Activated CD8-positive, alpha-beta memory T cell treated with anti-CD3 and anti-CD28 coated beads, Interleukin-2, amount 50 U/mL, for 48 hours (primary cell): Measurements from ENCODE around the gene SH3BGR.
"Not testable (repeated sequence)": the region's sequence is repeated elsewhere in the genome, so short reads cannot be mapped to it uniquely, and the experiment has no call there.

Source experiments
- DNase-seq: peaks from one replicate; pipeline ENCODE4 v3.0.0-alpha.2; 2020

SH3BGR gene

GRCh38 chr21:39451332-39452206 is at the start of gene SH3BGR:
Gene SH3BGR (plus strand): TSS chr21:39451970. CDS start chr21:39452097, 127 bp downstream.
- no peak for DNase-seq

DNA sequence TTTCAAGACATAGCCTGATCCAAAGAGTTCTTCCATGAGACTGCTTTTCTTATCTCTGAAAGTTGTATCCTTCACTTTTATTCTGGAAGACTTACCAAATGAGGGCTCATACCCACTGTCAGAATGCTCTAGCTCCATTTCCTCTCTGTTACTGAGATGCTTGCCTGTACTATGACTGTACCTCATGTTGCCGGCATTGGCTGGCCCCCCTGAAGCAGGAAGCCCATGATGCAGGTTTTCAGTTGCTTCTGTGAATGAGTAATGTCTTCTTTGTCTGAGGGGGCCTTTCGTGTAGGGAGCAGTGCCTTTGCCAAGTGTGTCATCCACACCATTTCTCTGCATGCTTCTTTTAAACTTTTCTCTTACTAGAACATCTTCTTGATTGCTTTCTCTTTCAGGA is 45.7 kb upstream of the SH3BGR start:
- DNase-seq, result no peak

GRCh38 chr21:39419204-39419603 is 32.6 kb upstream of the SH3BGR start:
- not testable (repeated sequence) for DNase-seq

DNA sequence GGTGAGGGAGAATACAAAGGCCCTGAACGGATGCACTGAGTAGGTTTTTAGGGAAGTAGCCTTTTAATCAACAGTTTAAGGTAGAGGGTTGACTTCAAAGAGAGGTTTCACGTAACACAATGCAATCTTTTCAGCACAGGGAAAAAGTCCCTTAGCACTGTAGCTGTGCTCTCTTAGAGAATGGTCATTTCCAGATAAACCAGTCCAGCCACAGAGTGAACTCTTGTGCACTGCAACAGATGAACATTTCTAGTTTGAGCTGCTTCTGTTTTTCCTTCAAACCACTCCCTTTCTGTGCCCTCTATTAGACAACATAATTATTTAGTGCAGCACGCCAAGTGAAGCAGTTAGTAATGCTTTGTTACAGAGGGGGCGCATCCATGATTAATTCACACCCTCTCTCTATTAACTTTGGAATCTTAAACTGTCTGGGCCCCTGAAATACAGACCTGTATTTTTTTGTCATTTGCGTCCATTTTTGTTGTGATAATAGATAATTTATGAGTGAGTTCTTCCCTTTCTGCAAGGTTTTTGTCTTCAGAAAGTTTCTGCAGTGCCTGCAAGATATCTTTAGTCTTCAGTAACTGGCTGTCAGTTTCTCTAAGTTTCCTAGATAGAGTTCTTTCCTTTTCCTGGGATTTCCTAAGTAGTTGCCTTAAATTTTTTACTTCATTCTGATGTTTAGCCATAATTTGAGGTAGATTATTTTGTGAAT is 29.1 kb upstream of the SH3BGR start:
- no peak for DNase-seq

GRCh38 chr21:39429445-39429844 is 22.3 kb upstream of the SH3BGR start:
- no peak for DNase-seq

DNA sequence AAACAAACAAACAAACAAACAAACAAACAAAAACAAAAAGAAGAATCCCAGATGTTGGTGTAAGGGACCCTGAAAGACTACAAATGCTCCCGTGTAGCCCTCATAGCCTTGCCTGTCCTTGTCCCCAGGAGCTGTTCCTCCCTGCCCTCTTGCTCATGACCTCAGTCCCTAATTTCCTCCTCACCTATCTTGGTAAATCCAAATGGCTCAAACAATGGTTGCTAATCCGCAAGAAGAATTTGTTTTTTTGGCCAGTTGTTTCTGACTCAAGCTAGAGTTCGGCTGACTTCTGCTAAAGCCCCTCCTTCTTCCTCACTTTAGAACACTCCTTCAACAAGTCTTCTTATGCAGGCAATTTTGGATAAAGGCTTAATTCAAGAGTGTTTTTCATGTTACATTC is 21.8 kb upstream of the SH3BGR start:
- DNase-seq, result no peak

- no peak for DNase-seq
Observed at GRCh38 chr21:39430457-39430856, 21.3 kb upstream of the SH3BGR start.

DNA sequence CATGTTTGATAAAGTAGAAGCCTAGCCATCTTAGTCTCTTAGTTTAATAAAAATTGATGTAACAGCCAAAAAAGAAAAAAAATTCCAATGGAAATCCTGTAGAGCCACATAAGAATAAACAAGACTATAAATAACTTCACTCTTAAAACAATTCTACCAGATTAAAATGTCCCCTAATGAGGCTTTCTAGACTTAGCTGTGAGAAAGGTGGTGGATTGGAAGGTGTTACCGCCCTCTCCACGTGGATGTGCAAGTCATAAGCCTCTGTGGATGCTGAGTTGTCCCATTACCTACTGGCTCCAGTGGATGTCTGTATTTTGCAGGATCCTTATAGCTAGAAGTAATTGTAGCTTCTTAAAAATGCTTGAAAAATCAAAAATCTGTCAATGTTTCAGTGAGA is 20.8 kb upstream of the SH3BGR start:
- no peak for DNase-seq

DNA sequence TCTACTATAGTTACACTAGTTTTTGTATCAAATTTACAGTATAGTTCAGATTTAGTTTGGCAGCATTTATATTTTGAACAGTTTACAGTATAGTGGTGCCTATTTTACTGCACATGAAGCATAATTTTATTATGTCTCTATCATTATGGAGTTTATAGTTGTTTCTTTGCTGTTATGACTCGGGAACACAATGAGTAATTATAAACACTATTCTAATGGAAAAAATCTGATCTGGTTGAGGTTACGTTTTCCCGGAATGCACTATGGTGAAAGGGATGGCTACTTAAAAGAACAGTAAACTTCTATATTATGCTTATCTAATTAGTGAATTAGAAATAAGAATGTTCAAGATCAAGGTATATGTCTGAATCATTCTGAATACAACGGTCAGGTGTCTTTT is 16.8 kb upstream of the SH3BGR start:
- no peak for DNase-seq

GRCh38 chr21:39439232-39439631 is 12.5 kb upstream of the SH3BGR start:
- no peak for DNase-seq

DNA sequence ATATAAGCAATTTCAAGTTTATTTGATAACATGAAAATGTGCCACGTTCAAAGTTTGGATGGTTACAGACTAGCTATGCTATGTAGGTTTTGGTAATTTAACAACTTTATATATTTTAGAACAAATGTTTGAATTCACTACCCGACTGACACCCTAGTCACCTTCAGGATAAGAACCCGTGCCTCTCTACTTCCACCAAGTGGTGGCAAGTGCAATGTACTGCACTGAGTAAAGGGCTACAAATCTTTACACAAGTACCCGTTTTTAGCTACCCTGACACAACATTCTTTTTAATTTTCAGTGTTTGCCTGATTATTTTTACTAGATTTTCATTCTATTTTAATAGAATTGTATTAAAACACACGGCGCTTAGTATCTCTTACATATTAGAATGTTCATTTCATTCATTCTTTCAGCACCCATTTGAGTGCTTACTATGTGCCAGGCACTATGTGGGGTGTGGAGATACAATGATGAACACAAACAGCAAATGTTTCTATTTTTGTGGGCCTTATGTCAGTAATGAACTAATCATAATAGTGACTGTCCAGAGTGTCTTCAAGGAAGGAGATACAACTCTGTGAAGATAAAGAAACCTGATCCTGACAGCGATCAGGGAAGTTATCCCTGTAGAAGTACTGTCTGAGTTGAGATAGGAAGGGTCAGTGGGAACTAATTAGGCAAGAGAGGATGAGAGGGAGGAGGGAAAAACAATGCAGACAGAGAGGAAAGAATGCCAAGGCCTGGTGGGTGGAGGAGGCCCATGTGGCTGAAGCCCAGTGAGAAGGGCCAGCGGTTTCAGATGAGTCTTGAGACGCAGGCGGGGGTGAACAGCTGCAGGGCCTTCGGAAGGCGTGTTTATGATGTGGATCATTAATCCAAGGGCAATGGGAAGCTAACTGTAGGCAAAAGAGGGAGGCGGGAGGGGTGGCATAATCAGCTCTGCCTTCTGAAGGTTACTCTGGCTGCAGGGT is 10.0 kb upstream of the SH3BGR start:
- no peak for DNase-seq

DNA sequence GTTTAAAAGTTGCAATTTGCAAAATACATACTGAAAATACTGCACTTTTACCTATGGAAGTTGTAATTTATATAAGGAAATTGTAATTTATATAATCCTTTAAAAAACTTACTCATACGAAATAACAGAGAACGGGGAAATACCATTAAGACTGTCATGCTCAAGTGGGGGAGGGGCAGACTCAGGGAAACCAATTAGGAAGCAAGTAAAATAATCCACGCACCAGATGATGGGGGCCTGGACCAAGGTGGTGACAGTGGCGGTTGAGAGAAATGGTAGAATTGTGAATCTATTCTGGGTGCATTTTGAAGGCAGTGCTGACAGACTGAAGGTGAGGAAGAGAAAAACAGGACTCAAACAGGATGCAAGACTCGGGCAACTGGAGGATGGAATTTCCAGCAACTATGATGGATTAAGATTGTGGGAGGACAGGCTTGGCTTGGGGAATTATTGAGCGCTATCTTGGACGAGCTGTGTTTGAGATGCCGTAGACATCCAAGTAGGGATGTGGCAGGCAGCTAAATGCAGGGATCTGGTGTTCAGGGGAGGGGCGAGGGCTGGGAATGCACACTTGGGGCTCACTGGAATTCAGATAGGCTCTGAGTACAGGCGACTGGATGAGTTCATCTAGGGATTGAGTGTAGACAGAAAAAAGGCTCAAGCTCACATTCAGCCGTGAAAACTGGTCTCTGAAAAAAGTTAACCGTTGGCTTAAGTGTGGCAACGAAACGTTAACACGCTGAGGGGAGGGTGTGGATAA is 7.2 kb upstream of the SH3BGR start:
- DNase-seq, result no peak

GRCh38 chr21:39445321-39446269 is 6.2 kb upstream of the SH3BGR start, which contains the start of gene LCA5L:
Gene LCA5L (minus strand): TSS chr21:39445778. CDS start chr21:39428493, 17,285 bp downstream.
- peak; percentile 97 for DNase-seq

- no peak for DNase-seq
Observed at GRCh38 chr21:39447264-39447663, 4.5 kb upstream of the SH3BGR start.

- no peak for DNase-seq
Observed at GRCh38 chr21:39452207-39452969, 618 bp downstream of the SH3BGR start.

- DNase-seq, result no peak
Observed at GRCh38 chr21:39452970-39453342, 1.2 kb downstream of the SH3BGR start.

DNA sequence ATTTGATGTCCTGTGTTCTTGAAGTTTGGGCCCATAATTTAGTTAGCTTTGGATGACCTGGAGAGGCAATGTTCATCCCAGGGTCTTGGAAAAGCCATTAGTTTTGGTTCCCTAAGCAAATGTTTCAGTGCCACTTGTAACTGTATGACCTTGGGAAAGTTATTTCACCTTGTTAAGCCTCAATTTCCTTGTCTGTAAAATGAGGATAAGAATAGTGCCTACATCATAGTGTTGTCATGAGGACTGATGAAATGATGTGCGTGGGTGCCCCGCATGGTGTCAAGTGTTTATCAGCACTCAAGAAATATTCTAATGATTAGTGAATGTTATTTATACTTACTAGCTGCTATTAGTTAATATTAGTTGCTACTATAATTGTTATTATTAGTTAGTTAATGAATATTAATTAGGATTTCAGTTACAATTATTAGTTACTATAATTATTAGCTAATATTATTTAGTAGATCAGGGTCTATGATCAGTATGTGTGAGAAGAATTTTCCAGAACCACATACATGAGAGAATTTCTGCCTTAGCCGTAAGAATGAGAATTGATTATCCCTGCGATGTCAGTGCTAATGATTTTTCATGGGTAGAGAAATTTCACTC is 1.9 kb downstream of the SH3BGR start:
- DNase-seq, result no peak

- no peak for DNase-seq
Observed at GRCh38 chr21:39454949-39455668, 3.3 kb downstream of the SH3BGR start.

DNA sequence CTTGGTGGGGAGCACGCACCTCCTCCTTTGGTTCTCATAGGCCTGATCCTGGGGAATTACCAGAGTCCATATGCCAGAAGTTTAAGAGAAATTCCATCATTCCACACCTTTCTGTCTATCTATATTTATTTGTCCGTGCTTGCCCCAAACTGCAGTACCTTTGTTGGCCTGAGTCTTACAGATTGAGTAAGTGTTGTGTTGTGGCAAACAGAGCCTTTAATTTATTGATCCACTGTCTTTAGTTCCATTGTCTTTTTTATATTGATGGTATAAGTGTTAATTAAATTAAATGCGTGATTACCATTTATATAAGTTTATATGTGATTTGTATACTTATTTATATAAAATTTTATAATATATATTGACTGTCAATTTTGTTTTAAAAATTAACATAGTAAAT is 4.9 kb downstream of the SH3BGR start:
- DNase-seq, result no peak
